ENCODE data around the gene SNX8.

Gene SNX8

GRCh38 chr7:2242541-2243429 is 71.5 kb downstream of the SNX8 start:
- no peak for DNase-seq

DNA sequence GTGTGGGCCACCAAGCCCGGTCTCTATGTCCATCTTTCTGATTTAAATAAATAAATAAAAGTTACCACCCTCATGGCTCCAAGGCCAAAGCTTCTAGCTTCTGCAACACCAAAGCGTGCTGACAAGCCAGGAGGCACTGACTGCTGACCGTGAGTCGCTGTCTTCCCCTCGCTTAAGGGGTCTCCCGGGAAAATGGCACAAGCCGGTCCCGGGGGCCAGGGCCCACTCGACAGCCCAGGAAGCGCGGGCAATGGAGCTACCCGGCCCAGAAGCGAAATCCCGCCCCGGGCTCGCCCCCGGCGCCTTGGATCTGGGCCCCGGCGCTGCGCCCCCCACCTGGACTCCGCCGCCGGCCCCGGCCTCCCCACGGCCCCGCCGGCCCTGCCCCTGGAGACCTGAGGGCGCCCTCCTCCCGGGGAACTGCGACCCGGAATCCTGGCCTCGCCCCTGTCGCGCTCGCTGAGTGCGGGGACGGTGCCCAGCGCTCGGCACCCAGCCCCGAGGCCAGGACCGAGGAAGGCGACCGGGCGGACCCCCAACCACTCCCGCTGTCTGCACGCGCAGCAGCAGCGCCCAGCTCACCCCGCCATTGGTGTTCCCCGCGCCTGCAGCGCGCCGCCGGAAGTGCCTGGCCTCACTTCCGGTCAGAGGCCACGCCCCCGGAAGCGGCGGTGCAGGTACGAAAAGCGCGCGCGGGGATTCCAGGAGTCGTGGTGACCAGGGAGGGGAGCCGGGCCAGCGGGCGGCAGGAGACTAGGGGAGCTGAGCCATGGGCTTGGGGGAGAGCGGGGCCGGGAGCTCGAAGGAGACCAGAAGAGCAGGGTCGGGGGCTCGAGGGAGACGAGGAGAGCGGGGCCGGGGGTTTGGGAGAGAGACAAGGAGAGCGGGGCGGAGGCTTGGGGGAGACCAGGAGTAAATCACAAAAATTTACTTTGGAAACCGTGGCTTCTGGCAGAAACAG is 72.4 kb downstream of the SNX8 start, which contains the start of the genes MRM2 and NUDT1:
Gene MRM2, minus strand, starts transcription at position 626 of the 961 bp plus-strand sequence. Its CDS starts 36 bp downstream, at position 590.
Gene NUDT1, plus strand, starts transcription at position 647 of the 961 bp plus-strand sequence. CDS start 2,349 bp downstream, outside the sequence.
- peak; percentile 79 for DNase-seq

DNA sequence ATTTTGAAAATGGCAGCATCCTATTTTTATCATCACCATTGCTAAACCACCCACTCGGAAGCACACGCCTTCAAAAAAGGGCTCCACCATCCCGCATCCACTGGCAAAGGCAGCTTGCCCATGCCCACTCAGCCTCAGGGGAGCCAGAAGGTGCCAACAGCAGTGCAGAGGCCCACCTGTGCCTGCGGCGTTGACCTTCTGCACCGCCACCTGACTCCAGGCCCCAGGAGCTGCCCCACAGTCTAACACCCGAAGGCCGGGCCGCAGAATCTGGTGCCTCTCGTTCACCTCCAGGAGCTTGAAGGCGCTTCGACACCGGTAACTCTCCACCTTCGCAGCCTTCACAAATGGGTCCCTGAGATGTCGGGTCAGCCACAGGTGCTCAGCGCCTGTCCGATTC is 75.0 kb downstream of the SNX8 start:
- DNase-seq = no peak

DNA sequence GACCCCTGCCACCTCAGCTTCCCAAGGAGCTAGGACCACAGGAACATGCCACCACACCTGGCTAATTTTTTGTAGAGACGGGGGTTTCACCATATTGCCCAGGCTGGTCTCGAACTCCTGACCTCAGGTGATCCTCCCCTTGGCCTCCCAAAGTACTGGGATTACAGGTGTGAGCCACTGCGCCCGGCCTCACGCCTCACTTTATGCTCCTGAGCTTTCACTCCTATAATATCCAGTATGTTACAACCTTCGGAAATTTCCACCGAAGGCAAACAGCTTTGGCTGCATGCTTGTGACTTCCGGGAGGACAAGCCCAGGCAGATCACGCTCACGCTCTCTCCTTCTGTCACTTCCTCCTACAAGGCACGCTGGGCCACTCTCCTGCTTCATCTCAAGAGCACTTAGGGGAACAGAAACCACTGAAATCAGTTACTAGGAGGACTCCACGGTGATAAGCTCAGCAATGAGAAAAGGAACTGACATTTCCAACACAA is 77.1 kb downstream of the SNX8 start:
- DNase-seq = no peak

DNA sequence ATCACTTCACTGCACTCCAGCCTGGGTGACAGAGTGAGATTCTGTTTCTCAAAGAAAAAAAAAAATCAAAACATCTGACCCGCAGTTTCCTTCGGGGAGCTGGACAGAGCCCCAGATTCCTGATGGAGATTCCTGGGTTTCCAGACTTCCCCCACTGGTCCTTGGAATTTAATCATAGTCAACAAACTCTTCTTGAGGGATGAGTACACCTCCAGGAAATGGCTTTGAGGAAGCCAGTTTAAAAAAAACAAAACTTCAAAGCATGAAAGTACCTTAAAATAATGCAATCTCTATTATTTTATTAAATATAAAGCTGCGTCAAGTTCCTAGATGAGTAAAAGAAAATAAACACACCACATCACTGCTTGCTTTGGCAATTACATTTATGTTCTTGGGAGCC is 80.3 kb downstream of the SNX8 start:
- DNase-seq = no peak

GRCh38 chr7:2232766-2233520 is 81.3 kb downstream of the SNX8 start, which contains the start of gene MAD1L1:
TSS of gene MAD1L1 (minus strand) at chr7:2232945. CDS start at chr7:2230133, 2,812 bp downstream.
- DNase-seq = peak; percentile 89

DNA sequence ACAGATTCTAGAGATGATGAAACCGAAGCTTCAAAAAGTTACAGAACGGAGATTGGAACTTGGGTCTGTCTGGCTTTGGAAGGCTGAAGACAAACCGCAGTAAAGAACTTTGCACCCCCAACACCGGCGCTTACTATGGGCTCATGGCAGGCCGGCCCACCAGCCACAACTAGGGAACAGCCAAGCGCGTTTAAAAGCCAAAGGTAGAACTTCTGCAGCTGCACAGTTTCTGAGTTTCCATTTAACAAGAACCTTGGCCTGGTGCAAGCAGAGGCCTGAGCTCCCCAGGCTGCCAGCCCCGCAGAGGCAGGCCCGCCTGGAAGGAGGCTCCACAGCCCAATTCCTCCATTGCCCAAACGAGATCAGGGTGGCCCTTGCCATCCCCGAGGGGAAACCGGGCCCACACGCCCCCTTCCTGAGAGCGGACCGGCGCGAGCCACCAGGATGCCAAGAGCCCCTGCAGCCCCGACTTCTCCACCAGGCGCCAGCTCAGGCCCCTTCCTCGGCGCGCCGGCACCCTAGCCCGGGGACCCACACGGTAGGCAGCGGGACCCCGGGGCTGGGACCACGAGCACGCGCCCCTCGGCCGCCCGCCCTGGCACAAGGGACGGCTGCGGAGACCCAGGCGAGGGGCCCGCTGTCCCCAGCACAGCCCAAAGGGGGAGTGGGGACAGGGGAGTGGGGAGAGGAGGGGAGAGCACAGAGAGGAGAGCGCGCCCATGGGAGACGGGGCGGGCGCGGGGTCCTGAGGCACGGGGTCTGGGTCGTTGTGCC is 82.1 kb downstream of the SNX8 start:
- DNase-seq = peak; percentile 42

DNA sequence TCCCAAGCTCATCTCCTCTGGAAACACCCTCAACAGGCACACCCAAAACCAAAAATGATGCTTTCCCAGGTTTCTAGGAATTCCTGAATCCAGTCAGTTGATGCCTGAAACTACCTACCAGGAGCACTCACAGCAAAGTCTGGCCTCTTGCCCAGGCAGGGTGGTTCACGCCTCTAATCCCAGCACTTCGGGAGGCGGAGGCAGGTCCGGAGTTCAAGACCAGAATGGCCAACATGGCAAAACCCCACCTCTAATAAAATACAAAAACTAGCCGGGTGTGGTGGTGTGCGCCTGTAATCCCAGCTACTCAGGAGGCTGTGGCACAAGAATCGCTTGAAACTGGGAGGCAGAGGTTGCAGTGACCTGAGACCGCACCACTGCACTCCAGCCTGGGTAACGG is 83.4 kb downstream of the SNX8 start:
- DNase-seq = no peak

DNA sequence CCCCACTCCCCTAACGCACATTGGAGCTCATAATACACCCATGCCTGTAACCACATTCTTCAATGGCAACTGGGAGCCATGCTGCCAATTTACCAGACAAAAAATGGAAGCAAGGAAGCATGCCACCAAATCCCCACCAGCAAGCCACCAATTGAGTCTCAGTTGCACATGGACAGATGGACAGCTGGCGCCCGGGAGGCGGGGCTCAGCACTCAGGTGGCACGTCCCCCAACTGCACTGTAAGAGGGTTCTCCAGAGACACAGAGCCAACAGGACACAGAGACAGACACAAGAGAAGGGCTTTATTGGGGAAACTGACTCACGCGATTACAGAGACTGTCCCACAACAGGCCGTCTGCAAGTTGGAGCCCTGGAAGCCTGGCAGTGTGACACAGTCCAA is 84.0 kb downstream of the SNX8 start:
- DNase-seq = no peak

GRCh38 chr7:2229467-2229866 is 84.8 kb downstream of the SNX8 start:
- no peak for DNase-seq

- DNase-seq = no peak
These were observed 85.3 kb downstream of the SNX8 start for GRCh38 chr7:2228921-2229320.

DNA sequence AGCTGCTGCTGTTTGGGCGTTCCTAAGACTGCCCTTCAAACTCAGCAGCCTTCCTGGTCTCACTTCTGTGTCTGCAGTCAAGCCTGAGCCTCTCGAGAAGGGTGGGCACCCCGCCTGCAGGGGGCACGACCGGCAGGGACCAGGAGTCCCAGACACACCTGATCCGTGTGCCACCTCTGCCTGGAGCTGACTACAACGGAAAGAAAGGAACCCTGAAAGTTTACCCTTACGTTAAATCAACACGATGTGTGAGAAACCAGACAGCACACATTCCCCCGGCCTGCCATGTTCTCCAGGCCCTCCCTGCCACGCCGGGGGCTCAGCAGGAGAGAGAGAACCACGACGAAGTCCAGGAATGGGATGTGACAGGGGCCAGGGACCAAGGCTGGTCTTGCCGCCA is 86.5 kb downstream of the SNX8 start:
- DNase-seq = no peak

DNA sequence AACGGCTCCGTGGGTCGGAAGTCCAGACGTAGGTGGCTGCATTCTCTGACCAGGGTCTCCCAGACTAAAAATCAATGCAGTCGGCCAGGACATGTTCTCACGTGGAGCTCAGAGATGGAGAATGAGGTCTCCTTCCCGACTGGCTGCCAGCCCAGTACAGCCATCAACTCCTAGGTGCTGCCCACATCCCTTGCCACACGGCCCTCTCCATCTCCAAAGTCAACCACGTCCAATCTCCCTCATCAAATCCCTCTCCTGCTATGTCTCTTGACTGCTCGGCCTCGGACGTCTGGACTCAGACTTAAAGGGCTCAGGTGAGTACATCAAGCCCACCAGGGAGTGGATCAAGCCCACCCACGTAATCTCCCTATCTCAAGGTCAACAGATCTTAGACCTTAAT is 88.4 kb downstream of the SNX8 start:
- DNase-seq = no peak

DNA sequence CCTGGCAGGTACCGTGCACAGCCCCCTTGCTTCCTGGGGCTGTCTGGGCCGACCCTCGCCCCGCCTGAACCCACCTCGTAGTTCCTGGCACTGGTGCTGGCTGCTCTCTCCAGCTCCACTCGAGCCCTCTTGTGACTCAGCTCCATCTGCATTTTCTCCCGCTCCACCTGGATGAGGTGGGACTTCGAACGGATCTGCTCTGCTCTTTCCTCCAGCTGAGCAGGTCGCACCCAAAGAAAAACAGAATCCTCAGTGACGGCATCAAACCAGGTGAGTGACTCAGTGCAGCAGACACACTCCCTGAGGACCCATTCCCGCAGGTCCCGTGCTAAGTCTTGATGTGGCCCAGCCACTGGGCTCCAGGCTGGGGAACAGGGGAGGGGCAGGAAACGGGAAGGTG is 88.9 kb downstream of the SNX8 start:
- DNase-seq = no peak

DNA sequence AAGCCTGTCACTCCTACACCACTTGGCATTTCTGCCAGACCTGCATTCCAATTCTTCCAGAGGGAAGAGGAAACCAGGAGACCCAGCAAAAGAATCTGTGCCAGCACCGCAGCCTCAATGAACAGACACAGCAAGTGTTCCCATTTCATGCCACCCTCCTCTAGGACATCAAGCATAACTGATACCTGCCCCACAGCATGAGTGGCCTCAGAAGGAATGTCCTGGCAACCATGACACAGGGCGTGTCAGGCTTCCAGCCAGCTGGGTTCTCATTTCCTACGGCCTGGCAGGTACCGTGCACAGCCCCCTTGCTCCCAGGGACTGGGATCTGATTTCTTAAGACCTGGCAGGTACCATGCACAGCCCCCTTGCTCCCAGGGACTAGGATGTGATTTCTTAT is 89.3 kb downstream of the SNX8 start:
- no peak for DNase-seq

DNA sequence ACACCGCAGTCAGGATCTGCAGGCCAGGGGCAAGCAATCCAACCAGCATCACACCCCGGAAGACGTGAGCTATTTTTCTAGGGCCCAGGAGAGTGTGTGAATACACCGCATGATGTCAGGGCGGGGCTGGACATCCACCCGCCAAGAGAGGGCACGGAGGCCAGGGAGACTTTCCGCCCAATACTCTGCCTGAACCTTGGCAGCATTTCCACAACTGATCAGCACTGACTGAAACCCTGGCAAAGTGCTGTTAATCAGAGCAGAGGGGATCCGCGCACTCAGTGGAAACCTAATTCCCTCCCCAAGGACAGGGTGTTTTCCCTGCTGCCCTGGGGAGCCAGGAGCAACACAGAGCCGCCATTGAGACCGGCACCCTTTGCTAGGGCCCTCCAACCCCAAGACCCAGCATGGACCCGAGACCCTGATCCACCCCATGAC is 89.7 kb downstream of the SNX8 start:
- DNase-seq = no peak

GRCh38 chr7:2223321-2223720 is 90.9 kb downstream of the SNX8 start:
- no peak for DNase-seq

DNA sequence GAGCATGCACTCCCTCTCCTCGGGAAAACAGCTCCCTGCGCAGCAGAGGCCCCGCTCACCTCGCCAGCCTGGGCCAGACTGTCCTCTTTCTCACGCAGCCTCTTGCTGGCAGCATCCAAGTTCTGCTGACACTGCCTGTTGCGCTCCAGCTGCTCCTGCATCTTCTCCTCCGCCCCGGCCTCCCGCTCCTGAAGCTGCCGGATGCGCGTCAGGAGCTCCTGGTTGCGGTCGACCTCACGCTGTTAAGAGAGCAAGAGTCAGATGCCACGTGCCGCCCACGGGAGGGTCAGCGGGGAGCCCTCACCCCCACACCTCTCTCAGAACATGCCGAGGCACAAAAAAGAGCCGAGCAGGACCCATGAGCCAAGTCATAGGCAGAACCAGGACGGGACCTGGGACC is 91.7 kb downstream of the SNX8 start:
- no peak for DNase-seq

DNA sequence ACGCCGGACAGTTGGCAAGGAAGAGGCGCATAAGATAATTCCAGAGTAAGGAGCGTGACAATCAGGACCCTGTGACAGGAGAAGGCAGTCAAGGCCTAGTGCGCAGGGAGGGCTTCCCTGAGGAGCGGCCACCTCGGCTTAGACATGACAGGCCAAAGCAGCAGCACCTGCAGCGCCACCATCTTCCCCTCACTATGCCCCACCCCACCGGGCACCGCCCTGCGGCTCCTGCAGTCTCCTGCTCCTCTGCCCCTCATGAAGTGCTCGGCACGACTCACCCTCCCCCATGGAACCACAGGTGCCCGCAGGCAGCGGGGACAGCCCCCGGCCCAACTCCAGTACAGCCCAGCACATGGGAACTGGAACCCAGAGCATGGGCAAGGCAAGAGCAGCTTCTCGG is 93.3 kb downstream of the SNX8 start:
- no peak for DNase-seq

DNA sequence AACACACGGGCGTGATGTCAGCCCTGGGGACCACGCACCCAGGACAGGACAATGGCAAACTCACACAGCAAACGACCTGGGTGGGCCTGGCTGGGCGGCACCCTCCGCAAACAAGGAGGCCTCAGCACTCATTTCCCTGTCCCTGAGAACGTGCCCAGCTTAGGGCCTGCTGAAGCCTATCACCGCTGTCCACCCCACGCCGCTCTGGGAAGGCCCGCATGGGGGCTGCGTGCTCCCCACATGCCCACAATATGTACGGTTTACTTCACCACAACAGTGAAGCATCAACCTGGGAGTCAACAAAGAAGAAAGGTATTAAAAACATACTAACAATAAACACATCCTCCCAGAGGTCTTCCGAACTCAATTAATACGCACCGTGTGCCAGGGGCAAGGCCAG is 93.7 kb downstream of the SNX8 start:
- no peak for DNase-seq

- DNase-seq = no peak
These were observed 94.2 kb downstream of the SNX8 start for GRCh38 chr7:2220030-2220429.

DNA sequence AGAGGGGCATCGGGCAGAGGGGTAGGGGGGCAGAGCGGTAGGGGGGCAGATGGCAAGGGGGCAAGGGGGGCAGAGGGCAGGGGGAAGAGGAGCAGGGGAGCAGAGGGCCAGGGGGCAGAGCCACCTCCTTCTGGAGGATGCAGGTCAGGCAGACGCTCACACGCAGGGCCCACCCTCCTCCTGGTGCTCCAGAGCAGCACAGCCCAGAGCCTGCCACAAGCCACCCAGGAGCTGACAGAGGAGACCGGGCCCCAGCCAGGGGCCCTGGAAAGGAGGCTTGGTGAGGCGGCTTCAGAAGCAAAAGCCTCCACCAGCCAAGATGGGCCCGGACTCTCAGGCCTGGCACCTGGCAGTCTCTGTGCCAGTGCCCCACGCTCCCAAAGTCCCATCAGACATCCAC is 94.6 kb downstream of the SNX8 start:
- DNase-seq = no peak

All from CD4-positive, alpha-beta T cell treated with Interleukin-17A for 4 hours (primary cell).